K562 (cell line): Measurements from ENCODE around the gene TK1. TPM values are rescaled to one million over a fixed set of nuclear protein-coding genes. Genes with fewer than 3 reads are reported as not detected.

Source experiments
- CBX3 ChIP-seq, 2 experiments: IDR thresholded peaks; 1 replicate in 1 of 2; 2 replicates in 1 of 2; pipeline ENCODE4 v1.6.1; 2012; ENCODE audit warnings: inconsistent platforms in 2 of 2, low read length in 2 of 2, borderline replicate concordance in 1 of 2, control low read depth in 1 of 2
- CBX5 ChIP-seq: IDR thresholded peaks from 2 replicates; pipeline ENCODE4 v1.6.1; 2014; ENCODE audit warnings: low read depth, borderline replicate concordance
- ELF1 ChIP-seq: fragments of 200-800 bp; sonication (Bioruptor generic); IDR thresholded peaks from 2 replicates; pipeline ENCODE4 v1.6.1; 2016; ENCODE audit warnings: missing genetic modification characterization, missing compliant biosample characterization
- EP400 ChIP-seq: fragments of 450-650 bp; IDR thresholded peaks from 2 replicates; pipeline ENCODE4 v1.6.1; 2017; ENCODE audit warnings: antibody characterized with exemption, mild to moderate bottlenecking, moderate library complexity
- GATAD2A ChIP-seq: fragments of 450-650 bp; IDR thresholded peaks from 2 replicates; pipeline ENCODE4 v1.6.1; 2017
- MAZ ChIP-seq, 2 experiments: fragments of 450-650 bp in 1 of 2; sonication (generic) in 1 of 2; formaldehyde crosslinking; IDR thresholded peaks in 1 of 2; conservative IDR thresholded peaks in 1 of 2; 2 replicates each; pipeline versions ENCODE4 v1.4.0 to v1.5.0; 2020; ENCODE audit warnings: mild to moderate bottlenecking in 1 of 2, missing genetic modification reagents in 1 of 2
- MCM2 ChIP-seq: fragments of 450-650 bp; IDR thresholded peaks from 2 replicates; pipeline ENCODE4 v1.6.1; 2017; ENCODE audit warnings: low read depth, mild to moderate bottlenecking
- PHF21A ChIP-seq: fragments of 450-650 bp; IDR thresholded peaks from 2 replicates; pipeline ENCODE4 v1.6.1; 2017; ENCODE audit warnings: low read depth, borderline replicate concordance
- POLR2A ChIP-seq: fragments of 450-650 bp; conservative IDR thresholded peaks from 2 replicates; pipeline ENCODE4 v1.6.1; 2016
- SIN3A ChIP-seq, 2 experiments: fragments of 150-350 bp in 1 of 2; IDR thresholded peaks; 2 replicates each; pipeline ENCODE4 v1.6.1; 2011 to 2016; ENCODE audit warnings: borderline replicate concordance in 2 of 2, low read depth in 2 of 2, low read length in 2 of 2, mild to moderate bottlenecking in 2 of 2, moderate library complexity in 2 of 2; ENCODE audit not compliant: control insufficient read depth in 1 of 2
- TRIM28 ChIP-seq: fragments of 450-650 bp; IDR thresholded peaks from 2 replicates; pipeline ENCODE4 v1.6.1; 2017
- ZNF644 ChIP-seq: fragments of 200-800 bp; sonication (Bioruptor generic); IDR thresholded peaks from 2 replicates; pipeline ENCODE4 v1.6.1; 2016; ENCODE audit warnings: low read depth, missing genetic modification characterization, missing compliant biosample characterization
- polyA plus RNA-seq, 8 experiments: library from polyadenylated mRNA; depleted of rRNA in 4 of 8; stranded (reverse) in 5 of 8; unstranded in 3 of 8; fragments of >200 nt; fragmentation: Nextera tagmentation in 2 of 8; fragmentation: Illumina TruSeq in 1 of 8; extraction: Ambion mirVana in 2 of 8; extraction: Trizol in 1 of 8; gene quantifications; 2 replicates each; pipeline versions ENCODE4 v1.2.1 to v1.2.3, GENCODE V29; 2011 to 2014; ENCODE audit warnings: inconsistent platforms in 1 of 8, missing spikeins in 1 of 8
- total RNA-seq, 7 experiments: library from RNA; depleted of rRNA in 6 of 7; stranded (reverse); fragments of >200 nt in 6 of 7; fragmentation: Illumina TruSeq in 2 of 7; extraction: Trizol in 2 of 7; gene quantifications; 2 replicates each; pipeline versions ENCODE4 v1.2.1 to v1.2.3, GENCODE V29; 2011 to 2021; ENCODE audit warnings: low replicate concordance in 1 of 7
- TF ChIP-seq, protein P1 (sequence below), 2 experiments: fragments of 450-650 bp in 1 of 2; IDR thresholded peaks; 2 replicates each; pipeline ENCODE4 v1.6.1; 2011 to 2017; ENCODE audit warnings: low read depth in 2 of 2, antibody characterized with exemption in 1 of 2, borderline replicate concordance in 1 of 2, low read length in 1 of 2, mild to moderate bottlenecking in 1 of 2, mixed read lengths in 1 of 2; ENCODE audit not compliant: control insufficient read depth in 1 of 2
- TF ChIP-seq, protein P2 (sequence below): fragments of 150-350 bp; IDR thresholded peaks from 2 replicates; pipeline ENCODE4 v1.6.1; 2014; ENCODE audit warnings: low read depth, mild to moderate bottlenecking, low read length, borderline replicate concordance
- TF ChIP-seq, protein P3 (sequence below): fragments of 450-650 bp; IDR thresholded peaks from 2 replicates; pipeline ENCODE4 v1.6.1; 2018; ENCODE audit not compliant: partially characterized antibody

The TK1 gene
- total and polyA plus RNA-seq, 9 of the 15 experiments (the other 6 are each of a cell fraction or from before 2014, with no cell fraction given), result 8.4 to 280 (median 103) TPM

DNA sequence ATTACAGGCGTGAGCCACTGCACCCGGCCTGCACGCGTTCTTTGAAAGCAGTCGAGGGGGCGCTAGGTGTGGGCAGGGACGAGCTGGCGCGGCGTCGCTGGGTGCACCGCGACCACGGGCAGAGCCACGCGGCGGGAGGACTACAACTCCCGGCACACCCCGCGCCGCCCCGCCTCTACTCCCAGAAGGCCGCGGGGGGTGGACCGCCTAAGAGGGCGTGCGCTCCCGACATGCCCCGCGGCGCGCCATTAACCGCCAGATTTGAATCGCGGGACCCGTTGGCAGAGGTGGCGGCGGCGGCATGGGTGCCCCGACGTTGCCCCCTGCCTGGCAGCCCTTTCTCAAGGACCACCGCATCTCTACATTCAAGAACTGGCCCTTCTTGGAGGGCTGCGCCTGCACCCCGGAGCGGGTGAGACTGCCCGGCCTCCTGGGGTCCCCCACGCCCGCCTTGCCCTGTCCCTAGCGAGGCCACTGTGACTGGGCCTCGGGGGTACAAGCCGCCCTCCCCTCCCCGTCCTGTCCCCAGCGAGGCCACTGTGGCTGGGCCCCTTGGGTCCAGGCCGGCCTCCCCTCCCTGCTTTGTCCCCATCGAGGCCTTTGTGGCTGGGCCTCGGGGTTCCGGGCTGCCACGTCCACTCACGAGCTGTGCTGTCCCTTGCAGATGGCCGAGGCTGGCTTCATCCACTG is 27.3 kb upstream of the TK1 start, which contains the start of gene BIRC5 (continued):
- TF ChIP-seq, protein P1, sequence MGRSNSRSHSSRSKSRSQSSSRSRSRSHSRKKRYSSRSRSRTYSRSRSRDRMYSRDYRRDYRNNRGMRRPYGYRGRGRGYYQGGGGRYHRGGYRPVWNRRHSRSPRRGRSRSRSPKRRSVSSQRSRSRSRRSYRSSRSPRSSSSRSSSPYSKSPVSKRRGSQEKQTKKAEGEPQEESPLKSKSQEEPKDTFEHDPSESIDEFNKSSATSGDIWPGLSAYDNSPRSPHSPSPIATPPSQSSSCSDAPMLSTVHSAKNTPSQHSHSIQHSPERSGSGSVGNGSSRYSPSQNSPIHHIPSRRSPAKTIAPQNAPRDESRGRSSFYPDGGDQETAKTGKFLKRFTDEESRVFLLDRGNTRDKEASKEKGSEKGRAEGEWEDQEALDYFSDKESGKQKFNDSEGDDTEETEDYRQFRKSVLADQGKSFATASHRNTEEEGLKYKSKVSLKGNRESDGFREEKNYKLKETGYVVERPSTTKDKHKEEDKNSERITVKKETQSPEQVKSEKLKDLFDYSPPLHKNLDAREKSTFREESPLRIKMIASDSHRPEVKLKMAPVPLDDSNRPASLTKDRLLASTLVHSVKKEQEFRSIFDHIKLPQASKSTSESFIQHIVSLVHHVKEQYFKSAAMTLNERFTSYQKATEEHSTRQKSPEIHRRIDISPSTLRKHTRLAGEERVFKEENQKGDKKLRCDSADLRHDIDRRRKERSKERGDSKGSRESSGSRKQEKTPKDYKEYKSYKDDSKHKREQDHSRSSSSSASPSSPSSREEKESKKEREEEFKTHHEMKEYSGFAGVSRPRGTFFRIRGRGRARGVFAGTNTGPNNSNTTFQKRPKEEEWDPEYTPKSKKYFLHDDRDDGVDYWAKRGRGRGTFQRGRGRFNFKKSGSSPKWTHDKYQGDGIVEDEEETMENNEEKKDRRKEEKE (IDR thresholded peaks at IDR 0.05; ENCODE audit: borderline replicate concordance in 1 of 2, control insufficient read depth in 1 of 2, low read depth in 2 of 2, low read length in 1 of 2), result 0 out of 4 replicates have a peak, but pooled peaks of 1 of the 2 experiments have one; percentile 45
- no peak for TF ChIP-seq PHF21A
- TF ChIP-seq, protein P2, sequence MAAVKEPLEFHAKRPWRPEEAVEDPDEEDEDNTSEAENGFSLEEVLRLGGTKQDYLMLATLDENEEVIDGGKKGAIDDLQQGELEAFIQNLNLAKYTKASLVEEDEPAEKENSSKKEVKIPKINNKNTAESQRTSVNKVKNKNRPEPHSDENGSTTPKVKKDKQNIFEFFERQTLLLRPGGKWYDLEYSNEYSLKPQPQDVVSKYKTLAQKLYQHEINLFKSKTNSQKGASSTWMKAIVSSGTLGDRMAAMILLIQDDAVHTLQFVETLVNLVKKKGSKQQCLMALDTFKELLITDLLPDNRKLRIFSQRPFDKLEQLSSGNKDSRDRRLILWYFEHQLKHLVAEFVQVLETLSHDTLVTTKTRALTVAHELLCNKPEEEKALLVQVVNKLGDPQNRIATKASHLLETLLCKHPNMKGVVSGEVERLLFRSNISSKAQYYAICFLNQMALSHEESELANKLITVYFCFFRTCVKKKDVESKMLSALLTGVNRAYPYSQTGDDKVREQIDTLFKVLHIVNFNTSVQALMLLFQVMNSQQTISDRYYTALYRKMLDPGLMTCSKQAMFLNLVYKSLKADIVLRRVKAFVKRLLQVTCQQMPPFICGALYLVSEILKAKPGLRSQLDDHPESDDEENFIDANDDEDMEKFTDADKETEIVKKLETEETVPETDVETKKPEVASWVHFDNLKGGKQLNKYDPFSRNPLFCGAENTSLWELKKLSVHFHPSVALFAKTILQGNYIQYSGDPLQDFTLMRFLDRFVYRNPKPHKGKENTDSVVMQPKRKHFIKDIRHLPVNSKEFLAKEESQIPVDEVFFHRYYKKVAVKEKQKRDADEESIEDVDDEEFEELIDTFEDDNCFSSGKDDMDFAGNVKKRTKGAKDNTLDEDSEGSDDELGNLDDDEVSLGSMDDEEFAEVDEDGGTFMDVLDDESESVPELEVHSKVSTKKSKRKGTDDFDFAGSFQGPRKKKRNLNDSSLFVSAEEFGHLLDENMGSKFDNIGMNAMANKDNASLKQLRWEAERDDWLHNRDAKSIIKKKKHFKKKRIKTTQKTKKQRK, result no peak
- TF ChIP-seq ELF1 (tag), result no peak
- peak; percentile 97 to 98 for TF ChIP-seq SIN3A (IDR thresholded peaks at IDR 0.05; ENCODE audit: borderline replicate concordance in 2 of 2, control insufficient read depth in 1 of 2, low read depth in 2 of 2, low read length in 2 of 2)
- TF ChIP-seq CBX3 (IDR thresholded peaks at IDR 0.05; ENCODE audit: borderline replicate concordance in 1 of 2, low read length in 2 of 2), result no peak
- TF ChIP-seq, protein P3, sequence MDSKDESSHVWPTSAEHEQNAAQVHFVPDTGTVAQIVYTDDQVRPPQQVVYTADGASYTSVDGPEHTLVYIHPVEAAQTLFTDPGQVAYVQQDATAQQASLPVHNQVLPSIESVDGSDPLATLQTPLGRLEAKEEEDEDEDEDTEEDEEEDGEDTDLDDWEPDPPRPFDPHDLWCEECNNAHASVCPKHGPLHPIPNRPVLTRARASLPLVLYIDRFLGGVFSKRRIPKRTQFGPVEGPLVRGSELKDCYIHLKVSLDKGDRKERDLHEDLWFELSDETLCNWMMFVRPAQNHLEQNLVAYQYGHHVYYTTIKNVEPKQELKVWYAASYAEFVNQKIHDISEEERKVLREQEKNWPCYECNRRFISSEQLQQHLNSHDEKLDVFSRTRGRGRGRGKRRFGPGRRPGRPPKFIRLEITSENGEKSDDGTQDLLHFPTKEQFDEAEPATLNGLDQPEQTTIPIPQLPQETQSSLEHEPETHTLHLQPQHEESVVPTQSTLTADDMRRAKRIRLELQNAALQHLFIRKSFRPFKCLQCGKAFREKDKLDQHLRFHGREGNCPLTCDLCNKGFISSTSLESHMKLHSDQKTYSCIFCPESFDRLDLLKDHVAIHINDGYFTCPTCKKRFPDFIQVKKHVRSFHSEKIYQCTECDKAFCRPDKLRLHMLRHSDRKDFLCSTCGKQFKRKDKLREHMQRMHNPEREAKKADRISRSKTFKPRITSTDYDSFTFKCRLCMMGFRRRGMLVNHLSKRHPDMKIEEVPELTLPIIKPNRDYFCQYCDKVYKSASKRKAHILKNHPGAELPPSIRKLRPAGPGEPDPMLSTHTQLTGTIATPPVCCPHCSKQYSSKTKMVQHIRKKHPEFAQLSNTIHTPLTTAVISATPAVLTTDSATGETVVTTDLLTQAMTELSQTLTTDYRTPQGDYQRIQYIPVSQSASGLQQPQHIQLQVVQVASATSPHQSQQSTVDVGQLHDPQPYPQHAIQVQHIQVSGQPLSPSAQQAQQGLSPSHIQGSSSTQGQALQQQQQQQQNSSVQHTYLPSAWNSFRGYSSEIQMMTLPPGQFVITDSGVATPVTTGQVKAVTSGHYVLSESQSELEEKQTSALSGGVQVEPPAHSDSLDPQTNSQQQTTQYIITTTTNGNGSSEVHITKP, result peak; percentile 37
- peak; percentile 84; the same call in 1 of the 2 replicates for TF ChIP-seq ZNF644 (tag)
- 0 out of 2 replicates have a peak, but pooled peaks have one; percentile 30 for TF ChIP-seq GATAD2A
- no peak for TF ChIP-seq TRIM28
- no peak for TF ChIP-seq MCM2
- TF ChIP-seq POLR2A, result peak; percentile 84
- TF ChIP-seq MAZ (CRISPR knock-in tag; conservative IDR thresholded peaks at IDR 0.05 in 1 of 2, IDR thresholded peaks at IDR 0.05 in 1 of 2), result peak; percentile 62 to 82; a peak in 3 of 4 replicates
- TF ChIP-seq EP400, result peak; percentile 99
- TF ChIP-seq CBX5, result no peak
